Measurements from ENCODE around the gene UBR1. TPM values are rescaled to one million over a fixed set of nuclear protein-coding genes. Genes with fewer than 3 reads are reported as not detected.

Gene UBR1
- total and polyA plus RNA-seq, 10 of the 15 experiments (the other 5 are each of a cell fraction or from before 2014, with no cell fraction given), result 4.5 to 27.5 (median 16.7) TPM

- TF ChIP-seq MEF2A (IDR thresholded peaks at IDR 0.05; ENCODE audit: insufficient read depth, low read depth, low read length) (no peak), PAX5 (IDR thresholded peaks at IDR 0.05; ENCODE audit: borderline replicate concordance, low read depth, low read length) (no peak), TCF7 (IDR thresholded peaks at IDR 0.05; ENCODE audit: borderline replicate concordance) (no peak), NR2C1 (IDR thresholded peaks at IDR 0.05) (peak; percentile 62; the same call in 1 of the 2 replicates), ZSCAN29 (IDR thresholded peaks at IDR 0.05) (no peak), CEBPZ (IDR thresholded peaks at IDR 0.05; ENCODE audit: low read depth, low read length) (peak; percentile 18; the same call in 1 of the 2 replicates), CHD1 (IDR thresholded peaks at IDR 0.05; ENCODE audit: low read depth, low read length) (no peak), ZBED1 (IDR thresholded peaks at IDR 0.05; ENCODE audit: borderline replicate concordance) (peak; percentile 99; the same call in 1 of the 2 replicates), HDAC6 (IDR thresholded peaks at IDR 0.05; ENCODE audit: unreplicated experiment) (no peak), MTA2 (IDR thresholded peaks at IDR 0.05; ENCODE audit: low read depth) (0 out of 2 replicates have a peak, but pooled peaks have one; percentile 28), FOXK2 (IDR thresholded peaks at IDR 0.05) (no peak), MEF2B (IDR thresholded peaks at IDR 0.05; ENCODE audit: partially characterized antibody, poor library complexity, severe bottlenecking) (peak; percentile 26), CREB1 (IDR thresholded peaks at IDR 0.05; ENCODE audit: low read depth) (peak; percentile 84; the same call in 1 of the 2 replicates), EZH2 (IDR thresholded peaks at IDR 0.05; ENCODE audit: borderline replicate concordance, control insufficient read depth, low read depth, low read length) (no peak), RBBP5 (conservative IDR thresholded peaks at IDR 0.05) (no peak), ATF7 (IDR thresholded peaks at IDR 0.05; ENCODE audit: low read depth) (no peak), CBFB (IDR thresholded peaks at IDR 0.05; ENCODE audit: low read depth) (peak; percentile 27; the same call in 1 of the 2 replicates), KLF5 (IDR thresholded peaks at IDR 0.05; ENCODE audit: partially characterized antibody) (no peak), BHLHE40 (IDR thresholded peaks at IDR 0.05; ENCODE audit: borderline replicate concordance in 1 of 2, low read depth in 2 of 2, low read length in 1 of 2) (no peak; a peak in 2 of 4 replicates), SMAD1 (IDR thresholded peaks at IDR 0.05; ENCODE audit: low read depth, partially characterized antibody) (no peak), BCL3 (IDR thresholded peaks at IDR 0.05; ENCODE audit: borderline replicate concordance, insufficient read depth, low read depth, low read length, poor library complexity, severe bottlenecking) (no peak), POLR2A (IDR thresholded peaks at IDR 0.05; ENCODE audit: low read depth, low read length) (peak; percentile 87), CBX5 (IDR thresholded peaks at IDR 0.05; ENCODE audit: low read depth) (no peak), RAD21 (IDR thresholded peaks at IDR 0.05; ENCODE audit: insufficient read depth, low read depth, low read length) (no peak)
- TF ChIP-seq, protein P1, sequence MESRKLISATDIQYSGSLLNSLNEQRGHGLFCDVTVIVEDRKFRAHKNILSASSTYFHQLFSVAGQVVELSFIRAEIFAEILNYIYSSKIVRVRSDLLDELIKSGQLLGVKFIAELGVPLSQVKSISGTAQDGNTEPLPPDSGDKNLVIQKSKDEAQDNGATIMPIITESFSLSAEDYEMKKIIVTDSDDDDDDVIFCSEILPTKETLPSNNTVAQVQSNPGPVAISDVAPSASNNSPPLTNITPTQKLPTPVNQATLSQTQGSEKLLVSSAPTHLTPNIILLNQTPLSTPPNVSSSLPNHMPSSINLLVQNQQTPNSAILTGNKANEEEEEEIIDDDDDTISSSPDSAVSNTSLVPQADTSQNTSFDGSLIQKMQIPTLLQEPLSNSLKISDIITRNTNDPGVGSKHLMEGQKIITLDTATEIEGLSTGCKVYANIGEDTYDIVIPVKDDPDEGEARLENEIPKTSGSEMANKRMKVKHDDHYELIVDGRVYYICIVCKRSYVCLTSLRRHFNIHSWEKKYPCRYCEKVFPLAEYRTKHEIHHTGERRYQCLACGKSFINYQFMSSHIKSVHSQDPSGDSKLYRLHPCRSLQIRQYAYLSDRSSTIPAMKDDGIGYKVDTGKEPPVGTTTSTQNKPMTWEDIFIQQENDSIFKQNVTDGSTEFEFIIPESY (IDR thresholded peaks at IDR 0.05), result no peak
Observed at GRCh38 chr15:42920519-42921341, 185.1 kb downstream of the UBR1 start, which contains the start of gene TTBK2 (continued).

Data from GM12878 (cell line).